ENCODE data around the gene NCBP2. TPM values are rescaled to one million over a fixed set of nuclear protein-coding genes. Genes with fewer than 3 reads are reported as not detected.

NCBP2 gene
- total RNA-seq, 1 donor, result 57.9 TPM

- H3K4me3 ChIP-seq (ENCODE audit: low read depth, low read length), result no peak overlapping the region
- TF ChIP-seq, protein P1, sequence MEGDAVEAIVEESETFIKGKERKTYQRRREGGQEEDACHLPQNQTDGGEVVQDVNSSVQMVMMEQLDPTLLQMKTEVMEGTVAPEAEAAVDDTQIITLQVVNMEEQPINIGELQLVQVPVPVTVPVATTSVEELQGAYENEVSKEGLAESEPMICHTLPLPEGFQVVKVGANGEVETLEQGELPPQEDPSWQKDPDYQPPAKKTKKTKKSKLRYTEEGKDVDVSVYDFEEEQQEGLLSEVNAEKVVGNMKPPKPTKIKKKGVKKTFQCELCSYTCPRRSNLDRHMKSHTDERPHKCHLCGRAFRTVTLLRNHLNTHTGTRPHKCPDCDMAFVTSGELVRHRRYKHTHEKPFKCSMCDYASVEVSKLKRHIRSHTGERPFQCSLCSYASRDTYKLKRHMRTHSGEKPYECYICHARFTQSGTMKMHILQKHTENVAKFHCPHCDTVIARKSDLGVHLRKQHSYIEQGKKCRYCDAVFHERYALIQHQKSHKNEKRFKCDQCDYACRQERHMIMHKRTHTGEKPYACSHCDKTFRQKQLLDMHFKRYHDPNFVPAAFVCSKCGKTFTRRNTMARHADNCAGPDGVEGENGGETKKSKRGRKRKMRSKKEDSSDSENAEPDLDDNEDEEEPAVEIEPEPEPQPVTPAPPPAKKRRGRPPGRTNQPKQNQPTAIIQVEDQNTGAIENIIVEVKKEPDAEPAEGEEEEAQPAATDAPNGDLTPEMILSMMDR (IDR thresholded peaks at IDR 0.05; ENCODE audit: insufficient read depth, low read depth, low read length), result peak; percentile 22
- DNase-seq (ENCODE audit: low read depth), result no peak
Observed at GRCh38 chr3:196985954-196986885, 43.9 kb upstream of the NCBP2 start.

- TF ChIP-seq, protein P1 (IDR thresholded peaks at IDR 0.05; ENCODE audit: insufficient read depth, low read depth, low read length), result no peak
- no peak for DNase-seq (ENCODE audit: low read depth)
- H3K4me3 ChIP-seq (ENCODE audit: low read depth, low read length), result no peak overlapping the region
Observed at GRCh38 chr3:196985298-196985697, 43.0 kb upstream of the NCBP2 start.

- H3K4me3 ChIP-seq (ENCODE audit: low read depth, low read length), result no peak overlapping the region
- TF ChIP-seq, protein P1 (IDR thresholded peaks at IDR 0.05; ENCODE audit: insufficient read depth, low read depth, low read length), result no peak
Observed at GRCh38 chr3:196983186-196983585, 40.9 kb upstream of the NCBP2 start.

GRCh38 chr3:196981657-196982056 lies 39.3 kb upstream of the NCBP2 start:
- H3K4me3 ChIP-seq (ENCODE audit: low read depth, low read length), result no peak overlapping the region
- no peak for DNase-seq (ENCODE audit: low read depth)
- TF ChIP-seq, protein P1 (IDR thresholded peaks at IDR 0.05; ENCODE audit: insufficient read depth, low read depth, low read length), result no peak

More at GRCh38 chr3:196983186-196983585, 40.9 kb upstream of the NCBP2 start:
- DNase-seq (ENCODE audit: low read depth), result no peak

DNA sequence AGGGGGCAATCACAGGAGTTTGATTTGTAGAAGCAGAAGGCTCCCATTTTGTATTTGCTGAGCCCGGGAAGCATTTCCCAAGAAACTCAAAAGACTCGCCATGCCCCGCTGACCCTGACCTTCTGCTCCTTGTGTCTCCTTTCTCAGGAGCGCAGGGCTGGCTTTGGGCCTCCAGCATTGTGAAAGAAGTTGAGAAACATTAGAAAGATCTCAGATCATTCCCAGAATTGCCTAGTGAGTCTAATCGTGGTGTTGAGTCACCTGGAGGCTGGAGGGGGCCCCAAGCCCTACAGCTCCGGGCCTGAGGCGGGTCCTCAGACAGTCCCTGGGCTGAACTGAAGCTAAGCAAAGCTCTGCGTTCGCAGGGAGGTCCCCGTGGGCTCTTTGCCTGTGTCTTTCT lies 37.2 kb upstream of the NCBP2 start:
- DNase-seq (ENCODE audit: low read depth), result peak; percentile 85
- TF ChIP-seq, protein P1 (IDR thresholded peaks at IDR 0.05; ENCODE audit: insufficient read depth, low read depth, low read length), result no peak
- H3K4me3 ChIP-seq (ENCODE audit: low read depth, low read length), result no peak overlapping the region

- TF ChIP-seq, protein P1 (IDR thresholded peaks at IDR 0.05; ENCODE audit: insufficient read depth, low read depth, low read length), result no peak
- DNase-seq (ENCODE audit: low read depth), result no peak
- H3K4me3 ChIP-seq (ENCODE audit: low read depth, low read length), result no peak overlapping the region
Observed at GRCh38 chr3:196976941-196977340, 34.6 kb upstream of the NCBP2 start.

All from fibroblast of villous mesenchyme (primary cell).